Neural cell (in vitro differentiated cells): ENCODE data around the gene LHX5.

ENCODE experiments used
- EP300 ChIP-seq: fragments of 450-650 bp; conservative IDR thresholded peaks from 2 replicates; pipeline ENCODE4 v1.6.1; 2014; ENCODE audit warnings: antibody characterized with exemption, mild to moderate bottlenecking, moderate library complexity; ENCODE audit not compliant: poor library complexity, severe bottlenecking
- EZH2 ChIP-seq: fragments of 200-600, 300-800 bp; shearing (Covaris generic), sonication (generic); IDR thresholded peaks from 2 replicates; pipeline ENCODE4 v1.6.1; 2014; ENCODE audit warnings: antibody characterized with exemption, low read length, borderline replicate concordance, mild to moderate bottlenecking; ENCODE audit not compliant: insufficient read depth, poor library complexity, severe bottlenecking
- MXI1 ChIP-seq: fragments of 450-650 bp; conservative IDR thresholded peaks from 2 replicates; pipeline ENCODE4 v1.6.1; 2014; ENCODE audit warnings: antibody characterized with exemption, mild to moderate bottlenecking; ENCODE audit not compliant: poor library complexity, severe bottlenecking
- POLR2AphosphoS5 ChIP-seq: IDR thresholded peaks from 2 replicates; pipeline ENCODE4 v1.6.1; 2012
- RAD21 ChIP-seq: fragments of 450-650 bp; conservative IDR thresholded peaks from 2 replicates; pipeline ENCODE4 v1.6.1; 2014; ENCODE audit warnings: antibody characterized with exemption, mild to moderate bottlenecking, moderate library complexity
- REST ChIP-seq: IDR thresholded peaks from 2 replicates; pipeline ENCODE4 v1.6.1; 2012; ENCODE audit warnings: borderline replicate concordance
- TF ChIP-seq, protein P1 (sequence below): fragments of 450-650 bp; IDR thresholded peaks from 2 replicates; pipeline ENCODE4 v1.5.1; 2014; ENCODE audit warnings: antibody characterized with exemption, mild to moderate bottlenecking, moderate library complexity; ENCODE audit not compliant: poor library complexity, severe bottlenecking

- TF ChIP-seq, protein P1, sequence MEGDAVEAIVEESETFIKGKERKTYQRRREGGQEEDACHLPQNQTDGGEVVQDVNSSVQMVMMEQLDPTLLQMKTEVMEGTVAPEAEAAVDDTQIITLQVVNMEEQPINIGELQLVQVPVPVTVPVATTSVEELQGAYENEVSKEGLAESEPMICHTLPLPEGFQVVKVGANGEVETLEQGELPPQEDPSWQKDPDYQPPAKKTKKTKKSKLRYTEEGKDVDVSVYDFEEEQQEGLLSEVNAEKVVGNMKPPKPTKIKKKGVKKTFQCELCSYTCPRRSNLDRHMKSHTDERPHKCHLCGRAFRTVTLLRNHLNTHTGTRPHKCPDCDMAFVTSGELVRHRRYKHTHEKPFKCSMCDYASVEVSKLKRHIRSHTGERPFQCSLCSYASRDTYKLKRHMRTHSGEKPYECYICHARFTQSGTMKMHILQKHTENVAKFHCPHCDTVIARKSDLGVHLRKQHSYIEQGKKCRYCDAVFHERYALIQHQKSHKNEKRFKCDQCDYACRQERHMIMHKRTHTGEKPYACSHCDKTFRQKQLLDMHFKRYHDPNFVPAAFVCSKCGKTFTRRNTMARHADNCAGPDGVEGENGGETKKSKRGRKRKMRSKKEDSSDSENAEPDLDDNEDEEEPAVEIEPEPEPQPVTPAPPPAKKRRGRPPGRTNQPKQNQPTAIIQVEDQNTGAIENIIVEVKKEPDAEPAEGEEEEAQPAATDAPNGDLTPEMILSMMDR = peak; percentile 58
- TF ChIP-seq POLR2AphosphoS5 (no peak), EZH2 (no peak), RAD21 (peak; percentile 60), MXI1 (no peak), REST (no peak), EP300 (no peak)
Observed at GRCh38 chr12:113462117-113462774, 9.4 kb downstream of the LHX5 start.
